ENCODE data around the gene DNAJB11. TPM values are rescaled to one million over a fixed set of nuclear protein-coding genes. Genes with fewer than 3 reads are reported as not detected.
A peak's percentile ranks its signal among the peaks of the same experiment; 100 is the strongest.

Gene DNAJB11
- total RNA-seq, 1 experiment from 2014 or later, result 103 TPM

DNA sequence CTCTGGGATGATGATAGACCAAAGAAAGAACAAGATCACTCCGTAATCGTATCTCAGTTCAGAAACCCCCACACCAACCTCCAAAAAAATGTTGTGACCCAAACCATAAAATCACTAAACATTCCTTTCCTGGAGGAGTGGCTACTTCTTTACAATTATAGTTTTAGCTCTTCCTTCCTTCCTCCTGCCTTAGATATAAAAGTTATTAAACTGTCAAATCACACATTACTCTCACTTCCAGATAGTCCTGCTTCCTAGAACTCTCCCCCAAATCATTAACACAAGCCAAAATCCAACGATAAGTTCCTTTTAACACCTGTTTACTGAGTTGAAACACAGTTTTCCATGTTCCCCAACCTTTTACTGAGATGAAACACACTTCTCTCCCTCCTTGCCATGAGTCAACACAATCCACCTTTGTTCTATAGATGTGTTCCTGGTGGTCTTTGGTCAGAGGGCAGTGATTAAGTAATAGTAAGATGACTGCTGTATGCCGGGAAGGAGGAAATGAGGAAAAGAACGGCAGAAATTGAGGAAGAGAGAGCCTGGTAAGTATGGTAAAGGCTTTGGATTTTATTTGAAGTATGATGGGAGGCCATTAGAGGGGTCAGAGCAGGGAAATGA is 18.0 kb upstream of the DNAJB11 start:
- no peaks in the 10 kb centered on the region for H3K4me1 ChIP-seq (ENCODE audit: insufficient read depth, low read length, poor library complexity, severe bottlenecking)
- no peak overlapping the region for H3K4me3 ChIP-seq (ENCODE audit: low read depth, low read length, poor library complexity, severe bottlenecking)
- no peaks in the 10 kb centered on the region for H3K9me3 ChIP-seq (ENCODE audit: low read depth, low read length, poor library complexity, severe bottlenecking)
- intact Hi-C loops (cut with micrococcal nuclease; ENCODE audit: unreplicated experiment), result no loop called here
- H3K27me3 ChIP-seq (replicated peaks; ENCODE audit: insufficient read depth, low read depth, low read length, poor library complexity), result no peaks in the 10 kb centered on the region
- ChIA-PET POLR2A (ENCODE audit: low non-redundant PET) (no interaction called here), CTCF (no interaction called here)
- TF ChIP-seq, protein P1, sequence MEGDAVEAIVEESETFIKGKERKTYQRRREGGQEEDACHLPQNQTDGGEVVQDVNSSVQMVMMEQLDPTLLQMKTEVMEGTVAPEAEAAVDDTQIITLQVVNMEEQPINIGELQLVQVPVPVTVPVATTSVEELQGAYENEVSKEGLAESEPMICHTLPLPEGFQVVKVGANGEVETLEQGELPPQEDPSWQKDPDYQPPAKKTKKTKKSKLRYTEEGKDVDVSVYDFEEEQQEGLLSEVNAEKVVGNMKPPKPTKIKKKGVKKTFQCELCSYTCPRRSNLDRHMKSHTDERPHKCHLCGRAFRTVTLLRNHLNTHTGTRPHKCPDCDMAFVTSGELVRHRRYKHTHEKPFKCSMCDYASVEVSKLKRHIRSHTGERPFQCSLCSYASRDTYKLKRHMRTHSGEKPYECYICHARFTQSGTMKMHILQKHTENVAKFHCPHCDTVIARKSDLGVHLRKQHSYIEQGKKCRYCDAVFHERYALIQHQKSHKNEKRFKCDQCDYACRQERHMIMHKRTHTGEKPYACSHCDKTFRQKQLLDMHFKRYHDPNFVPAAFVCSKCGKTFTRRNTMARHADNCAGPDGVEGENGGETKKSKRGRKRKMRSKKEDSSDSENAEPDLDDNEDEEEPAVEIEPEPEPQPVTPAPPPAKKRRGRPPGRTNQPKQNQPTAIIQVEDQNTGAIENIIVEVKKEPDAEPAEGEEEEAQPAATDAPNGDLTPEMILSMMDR (conservative IDR thresholded peaks at IDR 0.05; ENCODE audit: low read depth, low read length), result no peak
- TF ChIP-seq EZH2 (IDR thresholded peaks at IDR 0.05; ENCODE audit: borderline replicate concordance, low read depth, low read length, poor library complexity, severe bottlenecking), result no peak
- no peak for DNase-seq (ENCODE audit: low spot score)
- H3K27ac ChIP-seq (ENCODE audit: low read depth, low read length, poor library complexity, severe bottlenecking), result no peak overlapping the region
- H3K36me3 ChIP-seq (ENCODE audit: insufficient read depth, low read length, poor library complexity, severe bottlenecking), result peaks cover 55% of the 10 kb centered on the region
- BruUV-seq (replicated peaks), result no TSS peak

DNA sequence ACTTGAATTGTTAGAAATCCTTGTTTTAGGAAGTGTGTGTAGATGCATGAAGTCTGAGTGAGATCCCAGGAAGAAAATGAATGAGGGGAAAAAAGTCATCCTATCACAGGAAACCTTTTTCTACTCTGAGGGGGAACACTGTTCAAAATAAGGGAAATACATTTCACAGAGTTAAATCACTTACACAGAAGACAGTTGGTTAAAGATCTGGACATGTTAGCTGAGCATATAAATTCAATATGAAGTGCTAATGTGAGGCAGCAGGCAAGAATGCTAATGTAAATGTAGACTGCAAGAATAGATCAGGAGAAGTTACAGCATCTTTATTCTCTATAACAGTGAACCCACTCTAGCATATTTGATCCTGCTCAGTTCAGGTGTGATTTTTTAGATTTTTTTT is 5.9 kb upstream of the DNAJB11 start:
- Histone ChIP-seq H3K27me3 (replicated peaks; ENCODE audit: insufficient read depth, low read depth, low read length, poor library complexity) (no peaks in the 10 kb centered on the region), H3K36me3 (ENCODE audit: insufficient read depth, low read length, poor library complexity, severe bottlenecking) (no peaks in the 10 kb centered on the region), H3K9me3 (ENCODE audit: low read depth, low read length, poor library complexity, severe bottlenecking) (no peaks in the 10 kb centered on the region), H3K4me3 (ENCODE audit: low read depth, low read length, poor library complexity, severe bottlenecking) (no peak overlapping the region), H3K4me1 (ENCODE audit: insufficient read depth, low read length, poor library complexity, severe bottlenecking) (peaks cover 4% of the 10 kb centered on the region), H3K27ac (ENCODE audit: low read depth, low read length, poor library complexity, severe bottlenecking) (no peak overlapping the region)
- intact Hi-C loops (cut with micrococcal nuclease; ENCODE audit: unreplicated experiment), result loop anchor here (10.0 kb wide), 1 partner anchor 460 kb away; the partner anchor contains the start of gene ETV5
- no TSS peak for BruUV-seq (replicated peaks)
- DNase-seq (ENCODE audit: low spot score), result no peak
- TF ChIP-seq, protein P1 (conservative IDR thresholded peaks at IDR 0.05; ENCODE audit: low read depth, low read length), result no peak
- no peak for TF ChIP-seq EZH2 (IDR thresholded peaks at IDR 0.05; ENCODE audit: borderline replicate concordance, low read depth, low read length, poor library complexity, severe bottlenecking)
- ChIA-PET POLR2A (ENCODE audit: low non-redundant PET) (no interaction called here), CTCF (no interaction called here)

DNA sequence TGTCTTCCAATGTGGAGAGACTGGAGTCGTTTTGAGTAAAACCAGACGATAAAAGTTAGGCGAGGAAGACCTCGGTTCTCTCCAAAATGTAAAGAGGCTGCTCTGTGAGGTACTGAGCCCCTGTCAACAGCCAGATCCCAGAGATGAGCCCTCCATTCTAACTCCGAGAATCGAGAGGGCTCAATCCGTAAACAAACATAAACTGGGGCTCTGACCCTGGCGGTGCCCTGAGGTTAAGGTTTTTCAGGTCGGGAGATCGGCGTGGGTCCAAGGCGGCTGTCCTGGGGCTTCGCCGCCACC is 3.8 kb upstream of the DNAJB11 start:
- POLR2A ChIA-PET (ENCODE audit: low non-redundant PET), result no interaction called here
- intact Hi-C loops (cut with micrococcal nuclease; ENCODE audit: unreplicated experiment), result loop anchor here (10.0 kb wide), 1 partner anchor 462 kb away; the partner anchor contains the start of gene ETV5
- H3K27me3 ChIP-seq (replicated peaks; ENCODE audit: insufficient read depth, low read depth, low read length, poor library complexity), result no peaks in the 10 kb centered on the region
- no peak for DNase-seq (ENCODE audit: low spot score)
- peaks cover 9% of the 10 kb centered on the region for H3K4me1 ChIP-seq (ENCODE audit: insufficient read depth, low read length, poor library complexity, severe bottlenecking)
- H3K36me3 ChIP-seq (ENCODE audit: insufficient read depth, low read length, poor library complexity, severe bottlenecking), result no peaks in the 10 kb centered on the region
- no peaks in the 10 kb centered on the region for H3K9me3 ChIP-seq (ENCODE audit: low read depth, low read length, poor library complexity, severe bottlenecking)
- TF ChIP-seq, protein P1 (conservative IDR thresholded peaks at IDR 0.05; ENCODE audit: low read depth, low read length), result no peak
- TF ChIP-seq EZH2 (IDR thresholded peaks at IDR 0.05; ENCODE audit: borderline replicate concordance, low read depth, low read length, poor library complexity, severe bottlenecking), result no peak
- H3K4me3 ChIP-seq (ENCODE audit: low read depth, low read length, poor library complexity, severe bottlenecking), result peak overlapping the region; percentile 91
- CTCF ChIA-PET, result no interaction called here
- peak overlapping the region; percentile 85 for H3K27ac ChIP-seq (ENCODE audit: low read depth, low read length, poor library complexity, severe bottlenecking)
- BruUV-seq (replicated peaks), result no TSS peak
